KG1 (cell line): ENCODE results near the gene EPHB2.
A peak's percentile ranks its signal among the peaks of the same experiment; 100 is the strongest.

Experiments
- DNase-seq: peaks from one replicate; lab custom pipeline; 2025; lab: John Stamatoyannopoulos, UW

EPHB2 gene

GRCh38 chr1:22722901-22723550 is 12.4 kb downstream of the EPHB2 start:
- DNase-seq, result no peak

- no peak for DNase-seq
Observed at GRCh38 chr1:22727873-22728272, 17.2 kb downstream of the EPHB2 start.

GRCh38 chr1:22728751-22729399 is 18.2 kb downstream of the EPHB2 start:
- no peak for DNase-seq

- no peak for DNase-seq
Observed at GRCh38 chr1:22729400-22729773, 18.7 kb downstream of the EPHB2 start.

GRCh38 chr1:22729912-22730311 is 19.3 kb downstream of the EPHB2 start:
- no peak for DNase-seq

GRCh38 chr1:22731924-22732720 is 21.5 kb downstream of the EPHB2 start:
- no peak for DNase-seq

- no peak for DNase-seq
Observed at GRCh38 chr1:22733643-22734042, 23.0 kb downstream of the EPHB2 start.

- DNase-seq, result no peak
Observed at GRCh38 chr1:22736501-22737080, 26.0 kb downstream of the EPHB2 start.

GRCh38 chr1:22737374-22738068 is 26.9 kb downstream of the EPHB2 start:
- DNase-seq, result no peak

GRCh38 chr1:22738069-22738435 is 27.4 kb downstream of the EPHB2 start:
- DNase-seq, result no peak

GRCh38 chr1:22738522-22738921 is 27.9 kb downstream of the EPHB2 start:
- DNase-seq, result no peak

- DNase-seq, result no peak
Observed at GRCh38 chr1:22739648-22740385, 29.2 kb downstream of the EPHB2 start.

- no peak for DNase-seq
Observed at GRCh38 chr1:22741118-22741517, 30.5 kb downstream of the EPHB2 start.

- DNase-seq, result no peak
Observed at GRCh38 chr1:22745669-22746585, 35.3 kb downstream of the EPHB2 start.

GRCh38 chr1:22747021-22747734 is 36.5 kb downstream of the EPHB2 start:
- no peak for DNase-seq

GRCh38 chr1:22747735-22748073 is 37.1 kb downstream of the EPHB2 start:
- DNase-seq, result no peak

GRCh38 chr1:22749503-22749902 is 38.9 kb downstream of the EPHB2 start:
- DNase-seq, result no peak

GRCh38 chr1:22749919-22750684 is 39.5 kb downstream of the EPHB2 start:
- DNase-seq, result peak; percentile 6

GRCh38 chr1:22750685-22751051 is 40.0 kb downstream of the EPHB2 start:
- DNase-seq, result no peak
